Left lobe of liver (tissue), 2 donors: ENCODE data around the gene GJA3. TPM values are rescaled to one million over a fixed set of nuclear protein-coding genes. Genes with fewer than 3 reads are reported as not detected.
A peak's percentile ranks its signal among the peaks of the same experiment; 100 is the strongest.

Experiments
- ATAC-seq: fragments of 200-7000 bp; cut with Tn5 transposase; one replicate; pipeline ENCODE4 v1.9.1; 2020; ENCODE audit warnings: mild to moderate bottlenecking, moderate library complexity
- DNase-seq: peaks from one replicate; pipeline ENCODE4 v3.0.0-alpha.2; 2020; ENCODE audit warnings: low spot score
- total RNA-seq: library from RNA; stranded (reverse); gene quantifications from one replicate; pipeline ENCODE4 v1.2.1, GENCODE V29; 2021
- donor health status: DM: no; HTN: no; CAD: no; lungs with moderate emphysema.
- donor health status: DM: no; HTN: yes; CAD: no.

The GJA3 gene
- total RNA-seq, 1 donor from 2014 or later, result 0.03 TPM

DNA sequence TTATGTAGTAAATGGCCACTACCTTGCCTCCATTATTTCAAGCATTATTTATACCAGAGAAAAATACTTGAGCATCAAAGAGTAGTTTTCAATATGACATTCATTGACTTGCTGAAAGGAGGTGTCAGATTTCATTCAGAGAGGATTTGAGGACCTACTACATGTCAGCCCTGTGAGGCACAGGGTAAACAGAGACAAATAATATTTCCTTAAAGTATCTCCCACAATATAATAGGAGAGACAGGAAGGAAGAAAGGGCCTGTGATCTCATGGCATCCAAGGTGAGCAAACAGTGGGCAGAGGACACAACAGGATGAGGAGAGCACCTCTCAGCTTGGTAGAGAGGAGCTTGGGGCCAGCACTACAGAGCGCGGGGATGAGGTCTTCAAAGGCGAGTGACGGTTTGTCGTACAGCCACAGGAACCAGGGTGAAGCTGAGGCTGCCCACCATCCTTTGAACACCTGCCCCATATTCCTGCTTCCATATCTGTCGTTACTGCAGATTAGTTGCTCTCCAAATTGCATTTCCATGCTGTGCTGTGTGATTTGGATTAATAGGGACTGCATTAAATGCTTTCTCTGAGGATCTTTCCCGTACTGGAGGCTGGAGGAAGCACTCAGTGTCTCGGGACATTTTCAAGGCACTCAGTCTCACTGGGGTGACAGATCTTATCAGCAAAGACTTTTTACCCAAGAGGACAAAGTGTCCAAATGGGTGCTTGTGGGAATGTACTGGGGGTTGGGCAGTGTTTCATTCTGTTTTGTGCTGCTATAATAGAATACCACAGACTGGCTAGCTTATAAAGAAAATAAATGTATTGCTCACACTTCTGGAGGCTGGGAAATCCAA, 59.2 kb downstream of the GJA3 start:
- DNase-seq (no peak), ATAC-seq (no peak)

DNA sequence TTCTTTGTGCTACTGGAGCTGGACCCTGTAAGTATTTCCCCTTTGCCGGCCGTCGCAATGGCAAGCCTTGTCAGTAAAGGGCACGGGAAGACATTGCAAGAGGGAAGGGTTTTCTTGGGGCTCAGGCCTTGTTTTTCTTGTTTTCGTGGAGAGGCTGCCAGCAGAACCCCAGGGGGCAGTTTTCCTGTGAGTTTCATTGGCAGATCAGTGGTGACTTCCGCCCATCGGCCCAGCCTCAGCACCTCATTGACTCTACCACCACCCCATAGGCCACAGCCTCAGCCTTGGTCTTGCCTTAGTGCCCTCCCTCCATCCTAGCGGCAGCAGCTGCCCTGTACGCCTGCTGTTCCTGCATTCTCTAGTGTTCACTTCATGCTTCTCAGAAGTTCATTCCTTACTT, 61.5 kb downstream of the GJA3 start:
- DNase-seq (no peak), ATAC-seq (no peak)

DNA sequence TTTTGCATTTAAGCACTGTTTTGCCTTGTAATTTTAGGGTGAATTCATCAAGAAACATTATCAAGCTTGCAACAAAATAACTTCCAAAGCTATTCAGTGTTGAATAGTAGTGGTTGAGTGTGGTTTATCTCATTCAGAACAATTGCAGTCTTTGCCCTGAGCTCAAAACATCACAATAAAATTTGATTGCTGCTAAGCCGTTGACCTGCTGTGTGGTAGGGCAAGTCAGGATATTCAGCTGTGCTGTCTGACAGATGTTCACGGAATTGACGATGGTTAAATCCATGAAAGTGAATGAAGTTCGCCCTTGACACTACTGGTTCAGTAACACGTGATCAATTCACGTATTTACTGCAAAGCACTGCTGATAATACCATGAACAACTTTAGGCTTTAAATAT, 66.9 kb downstream of the GJA3 start:
- DNase-seq (no peak), ATAC-seq (no peak)

DNA sequence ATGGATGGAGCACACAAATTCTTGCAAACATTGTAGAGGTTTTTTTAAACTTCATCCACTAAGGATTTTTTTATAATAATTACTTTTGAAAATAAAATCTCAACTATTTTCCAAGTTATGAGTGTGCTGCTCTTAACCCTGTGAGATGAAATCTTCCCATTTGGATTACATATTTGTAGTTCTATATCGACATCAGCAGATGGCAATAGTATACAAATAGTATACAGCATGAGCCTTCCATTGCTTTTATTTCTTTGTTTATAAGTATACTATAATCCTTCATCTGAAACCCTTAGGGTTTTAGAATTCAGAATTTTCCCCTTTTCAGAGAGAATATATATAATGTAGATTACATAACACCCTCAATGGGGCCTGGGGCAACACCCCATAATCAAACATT, 70.5 kb downstream of the GJA3 start:
- peak; percentile 55 for ATAC-seq
- no peak for DNase-seq

Other genes with a start within 250 kb of the GJA3 start
- gene ZMYM2, start 202.3 kb downstream of the GJA3 start, total RNA-seq, result 26.1 TPM
- gene GJB2, start 31.9 kb upstream of the GJA3 start, total RNA-seq, result 30.7 TPM
- gene GJB6, start 71.3 kb upstream of the GJA3 start, total RNA-seq, result not detected